Measurements from ENCODE around the gene CRYGS. TPM values are rescaled to one million over a fixed set of nuclear protein-coding genes. Genes with fewer than 3 reads are reported as not detected.
"Not testable (repeated sequence)": the region's sequence is repeated elsewhere in the genome, so short reads cannot be mapped to it uniquely, and the experiment has no call there.

Gene CRYGS
- polyA plus RNA-seq, 1 experiment, result 2.0 TPM

DNA sequence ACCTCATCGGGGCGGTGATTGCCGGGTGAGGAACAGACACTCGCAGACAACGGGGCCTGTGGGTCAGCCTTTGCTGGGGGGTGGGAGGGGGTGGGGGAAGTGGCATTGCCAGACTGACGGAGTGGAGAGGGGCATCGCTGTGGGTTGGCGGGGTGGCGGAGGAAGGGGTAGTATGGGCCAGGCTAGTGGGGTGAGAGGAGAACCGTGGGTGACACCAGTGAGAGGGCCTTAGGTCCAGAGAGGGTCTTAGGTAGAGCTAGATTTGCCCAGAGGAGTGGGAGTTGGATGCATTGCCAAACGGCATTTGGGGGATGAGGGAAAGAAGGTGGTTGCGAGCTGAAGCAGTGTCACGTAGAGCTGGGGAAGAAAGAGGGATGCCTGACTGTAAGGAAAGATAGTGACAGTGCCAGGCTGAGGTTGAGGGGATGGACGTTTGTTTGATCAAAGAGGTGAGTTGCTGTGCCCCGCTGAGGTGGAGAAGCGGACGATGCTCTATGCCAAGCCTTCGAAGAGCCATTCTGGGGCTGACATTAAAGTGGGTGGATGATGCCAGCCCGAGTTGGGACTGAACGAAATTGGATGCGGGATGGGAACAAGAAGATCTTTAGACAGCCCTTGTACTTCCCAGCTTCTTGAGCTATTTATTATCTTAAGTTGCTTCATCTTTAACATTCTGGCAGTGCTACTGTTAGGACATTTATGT, 26.9 kb upstream of the CRYGS start:
- ChIA-PET CTCF (interaction anchor here (1.1 to 10.3 kb wide), 4 partner anchors 31 to 594 kb away, joined by 5 to 78 read pairs (median 8); no protein-coding TSS in a partner anchor), POLR2A (interaction anchor here (0.8 to 2.2 kb wide), 5 partner anchors 8 to 568 kb away, joined by 3 to 27 read pairs (median 3); partner anchors contain the start of genes EIF4A2 and RPL39L)
- Histone ChIP-seq H3K4me3 (ENCODE audit: low read depth, low read length) (peak overlapping the region; percentile 74), H3K27me3 (ENCODE audit: control insufficient read depth, insufficient read depth, low read length) (no peaks in the 10 kb centered on the region), H3K27ac (ENCODE audit: low read depth, low read length) (peak overlapping the region; percentile 52), H3K9me3 (ENCODE audit: control insufficient read depth, insufficient read depth, low read length) (no peaks in the 10 kb centered on the region; the same call in 1 of the 2 replicates)
- no peak for DNase-seq (ENCODE audit: low read depth, low spot score)
- TF ChIP-seq, protein P1, sequence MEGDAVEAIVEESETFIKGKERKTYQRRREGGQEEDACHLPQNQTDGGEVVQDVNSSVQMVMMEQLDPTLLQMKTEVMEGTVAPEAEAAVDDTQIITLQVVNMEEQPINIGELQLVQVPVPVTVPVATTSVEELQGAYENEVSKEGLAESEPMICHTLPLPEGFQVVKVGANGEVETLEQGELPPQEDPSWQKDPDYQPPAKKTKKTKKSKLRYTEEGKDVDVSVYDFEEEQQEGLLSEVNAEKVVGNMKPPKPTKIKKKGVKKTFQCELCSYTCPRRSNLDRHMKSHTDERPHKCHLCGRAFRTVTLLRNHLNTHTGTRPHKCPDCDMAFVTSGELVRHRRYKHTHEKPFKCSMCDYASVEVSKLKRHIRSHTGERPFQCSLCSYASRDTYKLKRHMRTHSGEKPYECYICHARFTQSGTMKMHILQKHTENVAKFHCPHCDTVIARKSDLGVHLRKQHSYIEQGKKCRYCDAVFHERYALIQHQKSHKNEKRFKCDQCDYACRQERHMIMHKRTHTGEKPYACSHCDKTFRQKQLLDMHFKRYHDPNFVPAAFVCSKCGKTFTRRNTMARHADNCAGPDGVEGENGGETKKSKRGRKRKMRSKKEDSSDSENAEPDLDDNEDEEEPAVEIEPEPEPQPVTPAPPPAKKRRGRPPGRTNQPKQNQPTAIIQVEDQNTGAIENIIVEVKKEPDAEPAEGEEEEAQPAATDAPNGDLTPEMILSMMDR (IDR thresholded peaks at IDR 0.05; ENCODE audit: low read depth, low read length), result no peak

DNA sequence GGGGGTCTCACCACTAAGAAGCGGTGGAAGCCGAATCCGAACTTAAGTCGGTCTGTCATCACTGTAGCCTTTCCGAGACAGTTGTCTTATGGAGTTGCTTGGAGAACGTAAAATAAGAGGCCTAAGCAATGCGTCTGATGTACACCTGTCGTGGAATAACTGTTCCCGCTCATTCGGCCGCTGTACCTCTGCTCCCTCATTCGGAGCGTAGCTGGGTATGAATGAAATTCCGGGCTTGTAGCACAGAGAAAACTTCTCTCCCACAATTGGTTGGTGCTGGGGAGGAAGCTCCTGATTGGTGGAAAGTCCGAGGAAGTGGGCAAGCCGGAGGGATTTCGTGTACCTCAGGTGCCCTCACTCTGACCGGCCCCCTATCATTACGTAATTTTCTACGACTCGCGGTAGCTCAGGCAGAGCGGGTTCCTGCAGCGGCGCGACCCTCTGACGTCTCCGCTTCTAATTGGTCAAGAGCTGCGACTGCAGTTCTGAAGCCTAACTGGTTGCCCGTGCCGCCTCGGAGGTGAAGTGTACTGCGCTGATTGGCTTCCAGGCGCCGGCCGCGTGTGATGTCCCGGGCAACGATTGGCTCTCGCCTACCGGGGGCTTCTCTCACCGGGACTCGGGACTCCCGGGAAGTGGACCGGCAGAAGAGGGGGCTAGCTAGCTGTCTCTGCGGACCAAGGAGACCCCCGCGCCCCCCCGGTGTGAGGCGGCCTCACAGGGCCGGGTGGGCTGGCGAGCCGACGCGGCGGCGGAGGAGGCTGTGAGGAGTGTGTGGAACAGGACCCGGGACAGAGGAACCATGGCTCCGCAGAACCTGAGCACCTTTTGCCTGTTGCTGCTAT, 26.1 kb upstream of the CRYGS start, which contains the start of gene DNAJB11:
TSS of gene DNAJB11 (plus strand) at position 625 of the 845 bp plus-strand sequence. CDS start at position 803, 178 bp downstream.
- CTCF ChIA-PET, result interaction anchor here (0.7 to 10.3 kb wide), 6 partner anchors 30 to 627 kb away, joined by 3 to 78 read pairs (median 7); no protein-coding TSS in a partner anchor
- no peaks in the 10 kb centered on the region; the same call in 1 of the 2 replicates for H3K9me3 ChIP-seq (ENCODE audit: control insufficient read depth, insufficient read depth, low read length)
- POLR2A ChIA-PET, result interaction anchor here (0.5 to 2.2 kb wide), 10 partner anchors 9 to 985 kb away, joined by 3 to 27 read pairs (median 3); partner anchors contain the start of genes EIF4A2 and RPL39L
- H3K4me3 ChIP-seq (ENCODE audit: low read depth, low read length), result peak within 1 kb of the TSS; percentile 76
- DNase-seq (ENCODE audit: low read depth, low spot score), result peak; percentile 99
- TF ChIP-seq, protein P1 (IDR thresholded peaks at IDR 0.05; ENCODE audit: low read depth, low read length), result no peak
- H3K27me3 ChIP-seq (ENCODE audit: control insufficient read depth, insufficient read depth, low read length), result no peaks in the 10 kb centered on the region
- H3K27ac ChIP-seq (ENCODE audit: low read depth, low read length), result peak within 1 kb of the TSS; percentile 52

DNA sequence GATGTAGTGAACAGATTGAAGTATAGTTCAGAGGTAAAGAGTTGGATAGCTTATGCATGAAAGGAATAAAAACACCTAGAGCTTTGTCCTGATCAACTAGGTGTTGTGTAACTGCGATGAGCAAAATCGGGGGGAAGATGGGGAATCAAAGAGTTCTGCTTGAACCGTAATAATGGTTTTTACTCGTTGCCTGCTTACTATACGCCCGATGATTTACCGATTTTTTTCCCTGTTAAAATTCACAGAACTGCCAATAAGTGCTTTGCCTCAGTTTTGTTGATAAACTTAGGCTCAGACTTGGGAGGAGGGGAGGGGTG, 25.6 kb upstream of the CRYGS start:
- TF ChIP-seq, protein P1 (IDR thresholded peaks at IDR 0.05; ENCODE audit: low read depth, low read length), result no peak
- POLR2A ChIA-PET, result interaction anchor here (0.5 to 2.2 kb wide), 7 partner anchors 10 to 984 kb away, joined by 3 to 27 read pairs (median 3); partner anchors contain the start of gene EIF4A2
- CTCF ChIA-PET, result interaction anchor here (0.7 to 10.3 kb wide), 5 partner anchors 46 to 626 kb away, joined by 3 to 78 read pairs (median 7); no protein-coding TSS in a partner anchor
- Histone ChIP-seq H3K9me3 (ENCODE audit: control insufficient read depth, insufficient read depth, low read length) (no peaks in the 10 kb centered on the region; the same call in 1 of the 2 replicates), H3K27me3 (ENCODE audit: control insufficient read depth, insufficient read depth, low read length) (no peaks in the 10 kb centered on the region), H3K4me3 (ENCODE audit: low read depth, low read length) (peak overlapping the region; percentile 76), H3K27ac (ENCODE audit: low read depth, low read length) (no peak overlapping the region)
- DNase-seq (ENCODE audit: low read depth, low spot score), result no peak

DNA sequence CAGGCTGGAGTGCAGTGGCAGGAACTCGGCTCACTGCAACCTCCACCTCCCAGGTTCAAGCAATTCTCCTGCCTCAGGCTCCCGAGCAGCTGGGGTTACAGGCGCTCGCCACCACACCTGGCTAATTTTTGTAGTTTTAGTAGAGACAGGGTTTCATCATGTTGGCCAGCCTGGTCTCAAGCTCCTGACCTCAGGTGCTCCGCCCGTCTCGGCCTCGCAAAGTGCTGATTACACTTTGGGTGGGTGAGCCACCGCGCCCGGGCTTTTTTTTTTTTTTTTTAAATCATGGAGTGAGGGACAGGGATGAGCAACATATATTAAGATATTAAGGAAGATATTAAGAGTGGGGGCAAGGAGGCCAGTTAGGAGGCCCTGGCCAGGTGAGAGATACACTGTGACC, 25.2 kb upstream of the CRYGS start:
- H3K4me3 ChIP-seq (ENCODE audit: low read depth, low read length), result peak overlapping the region; percentile 76
- ChIA-PET CTCF (interaction anchor here (1.0 to 10.3 kb wide), 3 partner anchors 46 to 626 kb away, joined by 3 to 78 read pairs (median 8); no protein-coding TSS in a partner anchor), POLR2A (interaction anchor here (0.7 to 2.2 kb wide), 3 partner anchors 214 to 255 kb away, joined by 5 to 27 read pairs (median 5); partner anchors contain the start of gene EIF4A2)
- DNase-seq (ENCODE audit: low read depth, low spot score); H3K9me3 ChIP-seq (ENCODE audit: control insufficient read depth, insufficient read depth, low read length); H3K27ac ChIP-seq (ENCODE audit: low read depth, low read length); H3K27me3 ChIP-seq (ENCODE audit: control insufficient read depth, insufficient read depth, low read length): not testable (repeated sequence)
